GM12878 (cell line): ENCODE results near the gene PHACTR3.

Experiments used
- JUND ChIP-seq: IDR thresholded peaks from 2 replicates; pipeline ENCODE4 v1.6.1; 2012; ENCODE audit warnings: low read depth, mild to moderate bottlenecking, low read length, improper control_type of control experiment, moderate library complexity
- MAX ChIP-seq: IDR thresholded peaks from 2 replicates; pipeline ENCODE4 v1.6.1; 2012; ENCODE audit warnings: low read depth, low read length, improper control_type of control experiment
- MEF2A ChIP-seq: IDR thresholded peaks from 2 replicates; pipeline ENCODE4 v1.6.1; 2011; ENCODE audit warnings: low read depth, mild to moderate bottlenecking, low read length, moderate library complexity; ENCODE audit not compliant: insufficient read depth
- NBN ChIP-seq: fragments of 450-650 bp; IDR thresholded peaks from 2 replicates; pipeline ENCODE4 v1.6.1; 2016
- POLR2A ChIP-seq: IDR thresholded peaks from 2 replicates; pipeline ENCODE4 v1.6.1; 2011; ENCODE audit warnings: low read depth, mild to moderate bottlenecking, low read length
- POLR2AphosphoS5 ChIP-seq: IDR thresholded peaks from 2 replicates; pipeline ENCODE4 v1.6.1; 2011; ENCODE audit warnings: mild to moderate bottlenecking, low read length, inconsistent platforms
- SMC3 ChIP-seq: IDR thresholded peaks from 2 replicates; pipeline ENCODE4 v1.6.1; 2011; ENCODE audit warnings: low read length, improper control_type of control experiment, borderline replicate concordance
- SPI1 ChIP-seq: IDR thresholded peaks from 2 replicates; pipeline ENCODE4 v1.6.1; 2011; ENCODE audit warnings: low read depth, mild to moderate bottlenecking, low read length, moderate library complexity, borderline replicate concordance; ENCODE audit not compliant: insufficient read depth
- TAF1 ChIP-seq: IDR thresholded peaks from 2 replicates; pipeline ENCODE4 v1.6.1; 2011; ENCODE audit warnings: mild to moderate bottlenecking, low read depth, low read length, borderline replicate concordance
- TCF12 ChIP-seq: IDR thresholded peaks from 2 replicates; pipeline ENCODE4 v1.6.1; 2011; ENCODE audit warnings: low read depth, mild to moderate bottlenecking, low read length
- USF2 ChIP-seq: IDR thresholded peaks from 2 replicates; pipeline ENCODE4 v1.6.1; 2011; ENCODE audit warnings: low read depth, low read length, improper control_type of control experiment, borderline replicate concordance
- TF ChIP-seq, protein P1 (sequence below), 3 experiments: IDR thresholded peaks in 2 of 3; conservative IDR thresholded peaks in 1 of 3; 2 replicates each; pipeline ENCODE4 v1.5.1; 2011; ENCODE audit warnings: low read depth in 3 of 3, low read length in 3 of 3, mild to moderate bottlenecking in 3 of 3, control low read depth in 2 of 3, moderate library complexity in 2 of 3, inconsistent platforms in 1 of 3, mixed read lengths in 1 of 3; ENCODE audit not compliant: control insufficient read depth in 2 of 3, insufficient read depth in 1 of 3; ENCODE audit errors: extremely low read depth in 1 of 3

- TF ChIP-seq MAX (no peak), TAF1 (no peak), MEF2A (no peak), POLR2A (no peak), SMC3 (no peak), USF2 (no peak), POLR2AphosphoS5 (no peak), TCF12 (no peak), SPI1 (no peak), NBN (no peak), JUND (no peak)
- TF ChIP-seq, protein P1, sequence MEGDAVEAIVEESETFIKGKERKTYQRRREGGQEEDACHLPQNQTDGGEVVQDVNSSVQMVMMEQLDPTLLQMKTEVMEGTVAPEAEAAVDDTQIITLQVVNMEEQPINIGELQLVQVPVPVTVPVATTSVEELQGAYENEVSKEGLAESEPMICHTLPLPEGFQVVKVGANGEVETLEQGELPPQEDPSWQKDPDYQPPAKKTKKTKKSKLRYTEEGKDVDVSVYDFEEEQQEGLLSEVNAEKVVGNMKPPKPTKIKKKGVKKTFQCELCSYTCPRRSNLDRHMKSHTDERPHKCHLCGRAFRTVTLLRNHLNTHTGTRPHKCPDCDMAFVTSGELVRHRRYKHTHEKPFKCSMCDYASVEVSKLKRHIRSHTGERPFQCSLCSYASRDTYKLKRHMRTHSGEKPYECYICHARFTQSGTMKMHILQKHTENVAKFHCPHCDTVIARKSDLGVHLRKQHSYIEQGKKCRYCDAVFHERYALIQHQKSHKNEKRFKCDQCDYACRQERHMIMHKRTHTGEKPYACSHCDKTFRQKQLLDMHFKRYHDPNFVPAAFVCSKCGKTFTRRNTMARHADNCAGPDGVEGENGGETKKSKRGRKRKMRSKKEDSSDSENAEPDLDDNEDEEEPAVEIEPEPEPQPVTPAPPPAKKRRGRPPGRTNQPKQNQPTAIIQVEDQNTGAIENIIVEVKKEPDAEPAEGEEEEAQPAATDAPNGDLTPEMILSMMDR (IDR thresholded peaks at IDR 0.05 in 2 of 3, conservative IDR thresholded peaks at IDR 0.05 in 1 of 3; ENCODE audit: control insufficient read depth in 2 of 3, extremely low read depth in 1 of 3, insufficient read depth in 1 of 3, low read depth in 3 of 3, low read length in 3 of 3) = no peak
Observed at GRCh38 chr20:59599941-59600340, 4.4 kb upstream of the PHACTR3 start.
